ENCODE data around the gene TMEM119. TPM values are rescaled to one million over a fixed set of nuclear protein-coding genes. Genes with fewer than 3 reads are reported as not detected.
"Not testable (repeated sequence)": the region's sequence is repeated elsewhere in the genome, so short reads cannot be mapped to it uniquely, and the experiment has no call there.

TMEM119 gene
- total RNA-seq, 2 experiments from 2014 or later = 2.1 to 2.6 TPM

DNA sequence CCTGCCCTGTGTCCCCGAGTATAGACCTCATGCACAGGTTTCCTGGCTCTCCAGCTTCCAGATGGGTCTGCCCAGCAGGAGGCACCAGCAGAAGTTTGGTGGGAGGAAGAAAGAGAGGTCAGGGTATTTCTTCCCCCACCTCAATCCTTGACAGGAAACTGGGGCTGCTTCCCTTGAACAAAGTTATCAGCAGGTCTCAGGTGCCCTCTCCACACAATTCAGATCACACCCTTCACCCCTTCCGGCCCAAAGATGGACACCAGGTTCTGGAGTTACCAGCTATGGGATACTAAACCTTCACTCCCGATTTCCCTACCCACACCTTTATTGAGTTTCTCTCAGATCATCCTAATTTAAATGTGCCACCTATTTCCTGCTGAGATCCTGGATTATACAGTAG, 38.1 kb downstream of the TMEM119 start:
- no peaks in the 10 kb centered on the region for H3K9me3 Mint-ChIP-seq
- Histone ChIP-seq H3K9me3 (ENCODE audit: control insufficient read depth in 1 of 2, insufficient read depth in 1 of 2, low read length in 2 of 2) (no peaks in the 10 kb centered on the region), H3K4me3 (ENCODE audit: low read length) (peak overlapping the region; percentile 97), H3K27me3 (ENCODE audit: control insufficient read depth in 1 of 2, insufficient read depth in 2 of 2, low read length in 2 of 2) (no peaks in the 10 kb centered on the region), H3K4me1 (ENCODE audit: insufficient read depth, low read length) (peaks cover 72% of the 10 kb centered on the region), H3K36me3 (ENCODE audit: insufficient read depth, low read length) (peaks cover 36% of the 10 kb centered on the region), H3K27ac (ENCODE audit: low read depth in 1 of 2, low read length in 2 of 2) (no peak overlapping the region)
- H3K27me3 Mint-ChIP-seq = no peaks in the 10 kb centered on the region
- H3K4me3 Mint-ChIP-seq = peak overlapping the region; percentile 99
- H3K27ac Mint-ChIP-seq = peak overlapping the region; percentile 96
- ATAC-seq (ENCODE audit: poor library complexity) (no peak), DNase-seq (no peak)
- ChIA-PET POLR2A (interaction anchor here (1.3 to 8.0 kb wide), 4 partner anchors 19 to 105 kb away, joined by 3 to 164 read pairs (median 50); partner anchors contain the start of gene SELPLG), CTCF (interaction anchor here (1.3 to 2.3 kb wide), 4 partner anchors 58 to 533 kb away, joined by 3 to 6 read pairs (median 5); partner anchors contain the start of gene ALKBH2)
- intact Hi-C loops (cut with DNase I, micrococcal nuclease) = loop anchor here (2.0 to 5.0 kb wide), 7 partner anchors 42 to 872 kb away; partner anchors contain the start of genes USP30 (in 2 of the 2), ALKBH2 (in 1 of the 2), CORO1C (in 1 of the 2) and FICD (in 1 of the 2)
- H3K4me1 Mint-ChIP-seq (ENCODE audit: low read depth) = peaks cover 80% of the 10 kb centered on the region
- peaks cover 75% of the 10 kb centered on the region for H3K36me3 Mint-ChIP-seq (ENCODE audit: low read depth)
- TF ChIP-seq, protein P1, sequence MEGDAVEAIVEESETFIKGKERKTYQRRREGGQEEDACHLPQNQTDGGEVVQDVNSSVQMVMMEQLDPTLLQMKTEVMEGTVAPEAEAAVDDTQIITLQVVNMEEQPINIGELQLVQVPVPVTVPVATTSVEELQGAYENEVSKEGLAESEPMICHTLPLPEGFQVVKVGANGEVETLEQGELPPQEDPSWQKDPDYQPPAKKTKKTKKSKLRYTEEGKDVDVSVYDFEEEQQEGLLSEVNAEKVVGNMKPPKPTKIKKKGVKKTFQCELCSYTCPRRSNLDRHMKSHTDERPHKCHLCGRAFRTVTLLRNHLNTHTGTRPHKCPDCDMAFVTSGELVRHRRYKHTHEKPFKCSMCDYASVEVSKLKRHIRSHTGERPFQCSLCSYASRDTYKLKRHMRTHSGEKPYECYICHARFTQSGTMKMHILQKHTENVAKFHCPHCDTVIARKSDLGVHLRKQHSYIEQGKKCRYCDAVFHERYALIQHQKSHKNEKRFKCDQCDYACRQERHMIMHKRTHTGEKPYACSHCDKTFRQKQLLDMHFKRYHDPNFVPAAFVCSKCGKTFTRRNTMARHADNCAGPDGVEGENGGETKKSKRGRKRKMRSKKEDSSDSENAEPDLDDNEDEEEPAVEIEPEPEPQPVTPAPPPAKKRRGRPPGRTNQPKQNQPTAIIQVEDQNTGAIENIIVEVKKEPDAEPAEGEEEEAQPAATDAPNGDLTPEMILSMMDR (IDR thresholded peaks at IDR 0.05) = no peak

DNA sequence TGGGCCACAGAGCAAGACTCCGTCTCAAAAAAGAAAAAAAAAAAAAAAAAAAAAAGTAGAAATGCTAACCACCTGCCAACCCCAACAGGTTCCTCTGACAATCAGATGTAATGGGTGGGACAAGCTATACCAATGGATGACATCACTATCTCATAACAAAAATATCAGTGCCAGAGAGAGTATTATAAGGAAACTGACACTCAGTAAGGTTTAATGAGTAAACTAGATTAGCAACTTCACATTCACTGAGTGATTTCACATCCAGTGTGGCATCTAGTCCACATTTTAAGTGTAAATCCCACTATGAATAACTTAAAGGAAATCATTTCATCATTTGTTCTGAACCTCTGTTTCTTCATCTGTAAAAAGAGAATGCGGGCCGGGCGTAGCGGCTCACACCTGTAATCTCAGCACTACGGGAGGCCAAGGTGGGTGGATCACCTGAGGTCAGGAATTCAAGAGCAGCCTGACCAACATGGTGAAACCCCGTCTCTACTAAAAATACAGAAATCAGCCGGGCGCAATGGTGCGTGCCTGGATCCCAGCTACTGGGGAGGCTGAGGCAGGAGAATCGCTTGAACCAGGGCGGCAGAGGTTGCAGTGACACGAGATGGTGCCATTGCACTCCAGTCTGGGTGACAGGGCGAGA, 38.8 kb downstream of the TMEM119 start:
- DNase-seq (no peak), ATAC-seq (ENCODE audit: poor library complexity) (no peak)
- intact Hi-C loops (cut with DNase I, micrococcal nuclease) = no loop called here
- Mint-ChIP-seq H3K9me3 (no peaks in the 10 kb centered on the region), H3K36me3 (ENCODE audit: low read depth) (peaks cover 72% of the 10 kb centered on the region), H3K27ac (peak overlapping the region; percentile 74), H3K4me1 (ENCODE audit: low read depth) (peaks cover 83% of the 10 kb centered on the region), H3K4me3 (peak overlapping the region; percentile 99), H3K27me3 (no peaks in the 10 kb centered on the region)
- Histone ChIP-seq H3K27ac (ENCODE audit: low read depth in 1 of 2, low read length in 2 of 2) (no peak overlapping the region), H3K27me3 (ENCODE audit: control insufficient read depth in 1 of 2, insufficient read depth in 2 of 2, low read length in 2 of 2) (no peaks in the 10 kb centered on the region), H3K4me1 (ENCODE audit: insufficient read depth, low read length) (peaks cover 71% of the 10 kb centered on the region), H3K9me3 (ENCODE audit: control insufficient read depth in 1 of 2, insufficient read depth in 1 of 2, low read length in 2 of 2) (no peaks in the 10 kb centered on the region), H3K4me3 (ENCODE audit: low read length) (no peak overlapping the region), H3K36me3 (ENCODE audit: insufficient read depth, low read length) (peaks cover 30% of the 10 kb centered on the region)
- TF ChIP-seq, protein P1 (IDR thresholded peaks at IDR 0.05) = no peak
- POLR2A ChIA-PET = interaction anchor here (2.8 to 8.0 kb wide), 3 partner anchors 59 to 73 kb away, joined by 8 to 164 read pairs (median 96); partner anchors contain the start of gene SELPLG
- CTCF ChIA-PET = interaction anchor here (1.4 to 2.3 kb wide), 3 partner anchors 59 to 534 kb away, joined by 3 to 6 read pairs (median 5); partner anchors contain the start of gene ALKBH2

DNA sequence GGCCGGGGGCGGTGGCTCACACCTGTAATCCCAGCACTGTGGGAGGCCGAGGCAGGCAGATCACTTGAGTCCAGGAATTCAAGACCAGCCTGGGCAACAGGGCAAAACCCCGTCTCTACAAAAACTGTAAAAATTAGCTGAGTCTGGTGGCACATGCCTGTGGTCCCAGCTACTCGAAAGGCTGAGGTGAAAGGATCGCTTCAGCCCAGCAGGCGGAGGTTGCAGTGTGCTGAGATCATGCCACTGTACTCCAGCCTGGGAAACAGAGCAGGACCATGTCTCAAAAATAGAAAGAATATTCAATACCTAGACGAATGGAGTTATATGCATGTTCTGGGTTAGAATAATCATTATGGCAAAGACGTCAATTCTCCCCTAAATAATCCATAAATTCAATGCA, 42.5 kb downstream of the TMEM119 start:
- H3K36me3 ChIP-seq (ENCODE audit: insufficient read depth, low read length) = peaks cover 28% of the 10 kb centered on the region
- H3K4me3 Mint-ChIP-seq; H3K9me3 Mint-ChIP-seq; H3K9me3 ChIP-seq (ENCODE audit: control insufficient read depth in 1 of 2, insufficient read depth in 1 of 2, low read length in 2 of 2); POLR2A ChIA-PET; H3K27me3 Mint-ChIP-seq; H3K27ac ChIP-seq (ENCODE audit: low read depth in 1 of 2, low read length in 2 of 2); intact Hi-C loops (cut with DNase I, micrococcal nuclease); ATAC-seq (ENCODE audit: poor library complexity); DNase-seq; H3K4me3 ChIP-seq (ENCODE audit: low read length); H3K27me3 ChIP-seq (ENCODE audit: control insufficient read depth in 1 of 2, insufficient read depth in 2 of 2, low read length in 2 of 2): not testable (repeated sequence)
- H3K4me1 Mint-ChIP-seq (ENCODE audit: low read depth) = peaks cover 92% of the 10 kb centered on the region
- H3K4me1 ChIP-seq (ENCODE audit: insufficient read depth, low read length) = peaks cover 57% of the 10 kb centered on the region
- CTCF ChIA-PET = interaction anchor here (0.5 to 1.6 kb wide), 5 partner anchors 15 to 511 kb away, joined by 3 to 4 read pairs (median 3); no protein-coding TSS in a partner anchor
- peaks cover 61% of the 10 kb centered on the region for H3K36me3 Mint-ChIP-seq (ENCODE audit: low read depth)
- H3K27ac Mint-ChIP-seq = peak overlapping the region; percentile 27

Measured in CD4-positive, alpha-beta T cell (primary cell).